C4-2B (cell line): ENCODE data around the gene RAE1.
A peak's percentile ranks its signal among the peaks of the same experiment; 100 is the strongest.

ENCODE experiments used
- H3K27ac ChIP-seq: fragments of 450-650 bp; 2 replicates; pipeline ENCODE4 v1.5.1; 2017
- CTCF ChIP-seq: fragments of 450-650 bp; conservative IDR thresholded peaks from 2 replicates; pipeline ENCODE4 v1.5.1; 2017; ENCODE audit warnings: mild to moderate bottlenecking
- ZFX ChIP-seq: fragments of 450-650 bp; IDR thresholded peaks from 2 replicates; pipeline ENCODE4 v1.6.1; 2017

RAE1 gene

GRCh38 chr20:57351042-57351783 lies at the start of gene RAE1:
RAE1 (plus strand) TSS chr20:57351255; CDS start chr20:57354039, 2,784 bp downstream.
- H3K27ac ChIP-seq = peak within 1 kb of the TSS; percentile 90

GRCh38 chr20:57306747-57307146 lies 44.3 kb upstream of the RAE1 start:
- H3K27ac ChIP-seq = no peak overlapping the region
- TF ChIP-seq CTCF = no peak
- TF ChIP-seq ZFX = no peak

More at GRCh38 chr20:57351042-57351783, at the start of gene RAE1:
- no peak for TF ChIP-seq CTCF
- TF ChIP-seq ZFX = peak; percentile 92

GRCh38 chr20:57308451-57309271 lies 42.4 kb upstream of the RAE1 start:
- TF ChIP-seq CTCF = no peak
- TF ChIP-seq ZFX = no peak
- H3K27ac ChIP-seq = no peak overlapping the region

- TF ChIP-seq ZFX = no peak
- no peak for TF ChIP-seq CTCF
- H3K27ac ChIP-seq = no peak overlapping the region
Measured at GRCh38 chr20:57309544-57310115, 41.4 kb upstream of the RAE1 start.

- H3K27ac ChIP-seq = no peak overlapping the region
- TF ChIP-seq ZFX = no peak
- TF ChIP-seq CTCF = no peak
Measured at GRCh38 chr20:57310821-57311514, 40.1 kb upstream of the RAE1 start.

GRCh38 chr20:57312138-57312537 lies 38.9 kb upstream of the RAE1 start:
- H3K27ac ChIP-seq = no peak overlapping the region
- TF ChIP-seq ZFX (no peak), CTCF (no peak)
